Mammary epithelial cell (primary cell): ENCODE results near the gene SERPINA12.

ENCODE experiments used
- CTCF ChIP-seq, 2 donors: IDR thresholded peaks in 1 of 2; conservative IDR thresholded peaks in 1 of 2; 2 replicates each; pipeline ENCODE4 v1.5.1; 2011 to 2012; ENCODE audit warnings: inconsistent platforms in 2 of 2, low read length in 2 of 2, mild to moderate bottlenecking in 2 of 2, control low read depth in 1 of 2, low read depth in 1 of 2; ENCODE audit not compliant: insufficient read depth in 1 of 2; ENCODE audit errors: extremely low read depth in 1 of 2
- EZH2 ChIP-seq: IDR thresholded peaks from 2 replicates; pipeline ENCODE4 v1.6.1; 2012; ENCODE audit warnings: low read length, inconsistent platforms, borderline replicate concordance

GRCh38 chr14:94542811-94543440 lies 33.7 kb upstream of the SERPINA12 start:
- TF ChIP-seq CTCF (conservative IDR thresholded peaks at IDR 0.05 in 1 of 2, IDR thresholded peaks at IDR 0.05 in 1 of 2; ENCODE audit: extremely low read depth in 1 of 2, insufficient read depth in 1 of 2, low read depth in 1 of 2, low read length in 2 of 2): no peak
- TF ChIP-seq EZH2: no peak
